Transverse colon (tissue), 4 donors: Measurements from ENCODE around the gene TWF1. TPM values are rescaled to one million over a fixed set of nuclear protein-coding genes. Genes with fewer than 3 reads are reported as not detected.

Experiments
- DNase-seq: peaks from one replicate; pipeline ENCODE4 v3.0.0-alpha.2; 2019
- H3K27ac ChIP-seq, 4 donors: fragments of 200-600 bp; sonication (generic); 2 replicates each; pipeline ENCODE4 v1.5.1; 2016 to 2018; ENCODE audit warnings: inconsistent platforms in 4 of 4
- H3K27me3 ChIP-seq: fragments of 200-600 bp; sonication (generic); 2 replicates; pipeline ENCODE4 v1.5.1; 2017; ENCODE audit warnings: inconsistent platforms
- H3K36me3 ChIP-seq, 4 donors: fragments of 200-600 bp; sonication (generic); 2 replicates each; pipeline ENCODE4 v1.5.1; 2017 to 2019; ENCODE audit warnings: inconsistent platforms in 4 of 4
- H3K4me1 ChIP-seq, 4 donors: fragments of 200-600 bp; sonication (generic); 2 replicates each; pipeline ENCODE4 v1.5.1; 2017 to 2020; ENCODE audit warnings: inconsistent platforms in 4 of 4
- H3K4me3 ChIP-seq, 4 donors: fragments of 200-600 bp; sonication (generic); 1 replicate in 1 of 4; 2 replicates in 3 of 4; pipeline versions ENCODE4 v1.5.1 to v1.6.1; 2017 to 2019; ENCODE audit warnings: inconsistent platforms in 4 of 4
- H3K9me3 ChIP-seq, 2 donors: fragments of 200-600 bp; sonication (generic); 2 replicates each; pipeline ENCODE4 v1.5.1; 2017 to 2019; ENCODE audit warnings: inconsistent platforms in 2 of 2
- EP300 ChIP-seq: sonication (generic); formaldehyde crosslinking; IDR thresholded peaks from one replicate; pipeline ENCODE4 v1.6.1; 2017; ENCODE audit warnings: antibody characterized with exemption, low read depth
- POLR2A ChIP-seq: fragments of 450-650 bp; IDR thresholded peaks from one replicate; pipeline ENCODE4 v1.6.1; 2016; ENCODE audit warnings: antibody characterized with exemption, mild to moderate bottlenecking, moderate library complexity
- POLR2AphosphoS5 ChIP-seq, 3 donors: sonication (generic); formaldehyde crosslinking; IDR thresholded peaks; one replicate each; pipeline ENCODE4 v1.6.1; 2016; ENCODE audit warnings: antibody characterized with exemption in 3 of 3
- WGBS, 2 donors: methylation state at CpG; one replicate each; pipeline ENCODE4 v1.1.5; 2018; ENCODE audit warnings: low coverage in 1 of 2; 5-methylcytosine and 5-hydroxymethylcytosine counted together
- in situ Hi-C, 4 donors: fragments of 200-750 bp; cut with MboI; loops; one replicate each; pipeline versions ENCODE4 v1.15.0 to v1.15.1; 2017; ENCODE audit warnings: low sequenced_read_pairs in 3 of 4, low pct_ligation_motif_present in 1 of 4, low pct_unique_long_range_greater_than_20kb in 1 of 4
- intact Hi-C: fragments of 100-400 bp; cut with DNase I; formaldehyde crosslinking; loops from one replicate; pipeline ENCODE4 v1.15.1; 2023; ENCODE audit warnings: low total_unique reads
- total RNA-seq, 4 donors: library from RNA; depleted of rRNA; stranded (reverse); fragments of >200 nt; gene quantifications; one replicate each; pipeline ENCODE4 v1.1.0, GENCODE V29; 2016
- TF ChIP-seq, protein P1 (sequence below), 5 experiments: fragments of 200-600 bp in 3 of 5; fragments of 450-650 bp in 2 of 5; sonication (generic) in 3 of 5; IDR thresholded peaks; 1 replicate in 2 of 5; 2 replicates in 3 of 5; pipeline ENCODE4 v1.5.1; 2016 to 2017; ENCODE audit warnings: antibody characterized with exemption in 5 of 5, inconsistent platforms in 3 of 5, mild to moderate bottlenecking in 2 of 5, moderate library complexity in 1 of 5

TWF1 gene
- total RNA-seq, 4 donors from 2014 or later, result 32.8 to 99.9 (median 62.5) TPM

DNA sequence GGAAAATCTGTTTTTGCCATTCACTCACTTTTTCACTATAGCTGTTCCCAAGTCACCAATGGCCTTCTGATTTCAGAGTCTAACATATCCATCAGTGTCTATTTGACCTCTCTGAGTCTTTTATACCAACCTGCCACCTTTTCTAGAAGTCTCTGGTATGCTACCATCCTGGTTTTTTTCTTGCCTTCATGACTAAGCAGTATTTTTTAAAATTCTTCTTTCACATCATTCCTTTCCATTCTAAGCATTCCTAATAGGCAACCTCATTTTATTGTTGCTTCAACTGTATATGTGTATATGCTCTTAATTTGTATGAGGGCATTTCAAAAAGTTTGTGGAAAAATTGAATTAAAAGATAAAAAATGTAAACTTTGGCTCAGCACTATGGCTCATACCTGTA, 42.3 kb downstream of the TWF1 start:
- intact Hi-C loops (no loop called here), in situ Hi-C loops (no loop called here)
- DNase-seq, result no peak
- TF ChIP-seq POLR2AphosphoS5 (IDR thresholded peaks at IDR 0.05) (no peak), EP300 (no peak), POLR2A (no peak)
- TF ChIP-seq, protein P1, sequence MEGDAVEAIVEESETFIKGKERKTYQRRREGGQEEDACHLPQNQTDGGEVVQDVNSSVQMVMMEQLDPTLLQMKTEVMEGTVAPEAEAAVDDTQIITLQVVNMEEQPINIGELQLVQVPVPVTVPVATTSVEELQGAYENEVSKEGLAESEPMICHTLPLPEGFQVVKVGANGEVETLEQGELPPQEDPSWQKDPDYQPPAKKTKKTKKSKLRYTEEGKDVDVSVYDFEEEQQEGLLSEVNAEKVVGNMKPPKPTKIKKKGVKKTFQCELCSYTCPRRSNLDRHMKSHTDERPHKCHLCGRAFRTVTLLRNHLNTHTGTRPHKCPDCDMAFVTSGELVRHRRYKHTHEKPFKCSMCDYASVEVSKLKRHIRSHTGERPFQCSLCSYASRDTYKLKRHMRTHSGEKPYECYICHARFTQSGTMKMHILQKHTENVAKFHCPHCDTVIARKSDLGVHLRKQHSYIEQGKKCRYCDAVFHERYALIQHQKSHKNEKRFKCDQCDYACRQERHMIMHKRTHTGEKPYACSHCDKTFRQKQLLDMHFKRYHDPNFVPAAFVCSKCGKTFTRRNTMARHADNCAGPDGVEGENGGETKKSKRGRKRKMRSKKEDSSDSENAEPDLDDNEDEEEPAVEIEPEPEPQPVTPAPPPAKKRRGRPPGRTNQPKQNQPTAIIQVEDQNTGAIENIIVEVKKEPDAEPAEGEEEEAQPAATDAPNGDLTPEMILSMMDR (IDR thresholded peaks at IDR 0.05), result no peak
- Histone ChIP-seq H3K27me3 (no peaks in the 10 kb centered on the region), H3K4me1 (peaks cover 5 to 38% (median 17%) of the 10 kb centered on the region in 4 donors), H3K36me3 (peaks cover 0 to 7% (median 0%) of the 10 kb centered on the region in 4 donors), H3K4me3 (no peak overlapping the region), H3K9me3 (no peaks in the 10 kb centered on the region), H3K27ac (no peak overlapping the region)

DNA sequence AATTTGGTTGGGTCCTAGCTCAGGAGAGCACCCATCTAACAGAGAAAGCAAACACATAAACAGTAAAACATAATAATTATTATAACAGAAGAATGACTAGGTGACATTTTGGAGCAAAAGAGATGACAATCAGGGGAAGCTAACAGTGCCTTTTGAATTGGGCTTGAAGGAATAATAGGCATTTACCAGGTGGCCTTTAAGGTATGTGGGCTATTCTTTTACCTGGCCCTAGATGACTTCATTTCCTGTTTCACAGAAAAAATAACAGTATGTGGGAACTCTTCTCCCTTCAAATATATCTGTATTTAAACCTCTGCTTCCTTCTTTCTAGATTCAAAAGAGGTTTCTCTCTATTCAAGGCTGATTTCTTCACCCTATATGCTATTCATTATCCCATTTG, 43.5 kb downstream of the TWF1 start:
- Histone ChIP-seq H3K4me1 (peaks cover 5 to 43% (median 24%) of the 10 kb centered on the region in 4 donors), H3K4me3 (no peak overlapping the region), H3K36me3 (no peaks in the 10 kb centered on the region), H3K9me3 (no peaks in the 10 kb centered on the region), H3K27ac (no peak overlapping the region), H3K27me3 (no peaks in the 10 kb centered on the region)
- no peak for DNase-seq
- intact Hi-C loops (no loop called here), in situ Hi-C loops (no loop called here)
- no peak for TF ChIP-seq POLR2A
- no peak for TF ChIP-seq POLR2AphosphoS5 (IDR thresholded peaks at IDR 0.05)
- TF ChIP-seq, protein P1 (IDR thresholded peaks at IDR 0.05), result no peak
- TF ChIP-seq EP300, result no peak

DNA sequence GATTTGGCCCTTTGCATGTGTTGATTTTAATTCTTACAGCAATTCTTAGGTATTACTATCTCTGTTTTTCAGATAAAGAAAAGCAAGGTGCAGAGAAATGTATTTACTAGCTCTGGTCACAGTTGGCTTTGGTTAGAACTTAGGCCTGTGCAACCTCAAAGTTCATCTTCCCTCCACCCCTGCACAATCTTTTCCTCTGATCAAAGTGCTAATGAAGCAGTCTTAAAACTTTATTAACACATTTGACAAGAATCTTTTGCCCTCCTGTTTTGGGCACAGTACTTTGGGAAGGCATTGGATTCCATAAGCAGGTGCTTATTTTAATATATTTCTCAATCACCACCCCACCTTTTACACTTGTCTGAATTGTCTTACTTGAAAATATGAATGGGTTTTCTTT, 44.6 kb downstream of the TWF1 start:
- no peaks in the 10 kb centered on the region for H3K9me3 ChIP-seq
- H3K4me3 ChIP-seq, result no peak overlapping the region
- in situ Hi-C loops, result no loop called here
- no peak for DNase-seq
- H3K27me3 ChIP-seq, result no peaks in the 10 kb centered on the region
- TF ChIP-seq EP300 (no peak), POLR2A (no peak), POLR2AphosphoS5 (IDR thresholded peaks at IDR 0.05) (no peak)
- TF ChIP-seq, protein P1 (IDR thresholded peaks at IDR 0.05), result no peak
- H3K36me3 ChIP-seq, result no peaks in the 10 kb centered on the region
- intact Hi-C loops, result no loop called here
- H3K27ac ChIP-seq, result no peak overlapping the region
- peaks cover 5 to 46% (median 25%) of the 10 kb centered on the region in 4 donors for H3K4me1 ChIP-seq

DNA sequence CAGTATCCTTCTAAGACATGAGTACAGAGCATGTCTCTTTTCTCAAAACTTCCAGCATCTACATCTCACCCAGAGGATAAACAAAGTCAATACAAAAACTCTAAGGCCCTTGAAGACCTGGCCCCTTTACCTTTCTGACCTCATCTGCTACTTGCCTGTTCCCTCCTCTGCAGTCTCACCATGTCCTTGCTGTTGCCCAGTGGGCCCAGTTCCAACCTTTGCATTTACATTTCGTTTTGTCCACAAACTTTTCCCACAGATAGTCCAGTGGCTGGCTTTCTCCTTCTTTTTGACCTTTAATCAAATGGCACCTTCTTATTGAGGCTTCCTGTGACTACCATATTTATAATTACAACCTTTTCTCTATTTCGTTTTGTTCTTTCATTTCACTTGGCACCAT, 45.7 kb downstream of the TWF1 start:
- Histone ChIP-seq H3K27ac (no peak overlapping the region), H3K4me1 (peaks cover 5 to 46% (median 25%) of the 10 kb centered on the region in 4 donors), H3K9me3 (no peaks in the 10 kb centered on the region), H3K27me3 (no peaks in the 10 kb centered on the region), H3K4me3 (peak overlapping the region in 1 of 4 donors; percentile 93), H3K36me3 (no peaks in the 10 kb centered on the region)
- intact Hi-C loops, result no loop called here
- WGBS, 2 donors, result 56 to 57% methylated on average over 2 of the region's 2 CpGs
- in situ Hi-C loops, result no loop called here
- TF ChIP-seq, protein P1 (IDR thresholded peaks at IDR 0.05), result no peak
- TF ChIP-seq EP300, result no peak
- TF ChIP-seq POLR2A, result no peak
- no peak for TF ChIP-seq POLR2AphosphoS5 (IDR thresholded peaks at IDR 0.05)
- no peak for DNase-seq
